WERI-Rb-1 (cell line): ENCODE results near the gene AMBRA1.
A peak's percentile ranks its signal among the peaks of the same experiment; 100 is the strongest.
"Not testable (repeated sequence)": the region's sequence is repeated elsewhere in the genome, so short reads cannot be mapped to it uniquely, and the experiment has no call there.

Source experiments
- DNase-seq: peaks from one replicate; pipeline ENCODE4 v3.0.0-alpha.2; 2020
- H3K27ac ChIP-seq: fragments of 250-450 bp; sonication (Bioruptor Pico); 2 replicates; pipeline ENCODE4 v1.5.1; 2020; ENCODE audit warnings: mild to moderate bottlenecking, moderate library complexity
- H3K27me3 ChIP-seq: fragments of 250-450 bp; sonication (Bioruptor Pico); 2 replicates; pipeline ENCODE4 v1.5.1; 2021; ENCODE audit warnings: mild to moderate bottlenecking, low read depth, moderate library complexity; ENCODE audit not compliant: insufficient read depth, severe bottlenecking
- H3K36me3 ChIP-seq: fragments of 250-450 bp; sonication (Bioruptor Pico); 2 replicates; pipeline ENCODE4 v1.5.1; 2020; ENCODE audit warnings: mild to moderate bottlenecking, moderate library complexity
- H3K4me3 ChIP-seq: 2 replicates; pipeline ENCODE4 v1.5.1; 2011; ENCODE audit warnings: low read depth, mild to moderate bottlenecking, control low read depth, low read length
- H3K9me3 ChIP-seq: fragments of 250-450 bp; sonication (Bioruptor Pico); 2 replicates; pipeline ENCODE4 v1.5.1; 2021; ENCODE audit warnings: mild to moderate bottlenecking, moderate library complexity; ENCODE audit not compliant: severe bottlenecking
- TF ChIP-seq, protein P1 (sequence below): IDR thresholded peaks from 2 replicates; pipeline ENCODE4 v1.5.1; 2011; ENCODE audit warnings: low read depth, mild to moderate bottlenecking, control low read depth, inconsistent platforms, low read length

The AMBRA1 gene

DNA sequence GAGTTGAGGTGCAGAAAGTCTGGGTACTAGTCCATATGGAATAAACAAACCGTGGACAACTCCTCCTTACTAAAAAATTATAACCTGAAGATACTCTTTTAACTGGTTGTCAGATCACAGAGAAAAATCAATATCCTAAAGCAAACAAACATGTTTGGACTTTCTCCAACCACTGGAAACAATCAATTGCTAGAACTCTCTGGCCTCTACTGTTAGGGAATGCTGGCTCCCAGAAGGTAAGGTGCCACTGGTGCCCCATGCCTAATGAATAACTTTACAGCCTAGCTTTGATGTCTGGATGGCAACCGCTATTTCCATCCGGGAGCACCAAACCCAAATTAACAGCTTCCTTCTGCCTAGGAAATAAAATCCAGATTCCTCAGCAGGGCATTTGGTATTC, 74.5 kb downstream of the AMBRA1 start:
- Histone ChIP-seq H3K4me3 (no peak overlapping the region), H3K9me3 (no peaks in the 10 kb centered on the region), H3K27ac (no peak overlapping the region), H3K36me3 (no peaks in the 10 kb centered on the region; the same call in 1 of the 2 replicates), H3K27me3 (no peaks in the 10 kb centered on the region)
- no peak for DNase-seq
- TF ChIP-seq, protein P1, sequence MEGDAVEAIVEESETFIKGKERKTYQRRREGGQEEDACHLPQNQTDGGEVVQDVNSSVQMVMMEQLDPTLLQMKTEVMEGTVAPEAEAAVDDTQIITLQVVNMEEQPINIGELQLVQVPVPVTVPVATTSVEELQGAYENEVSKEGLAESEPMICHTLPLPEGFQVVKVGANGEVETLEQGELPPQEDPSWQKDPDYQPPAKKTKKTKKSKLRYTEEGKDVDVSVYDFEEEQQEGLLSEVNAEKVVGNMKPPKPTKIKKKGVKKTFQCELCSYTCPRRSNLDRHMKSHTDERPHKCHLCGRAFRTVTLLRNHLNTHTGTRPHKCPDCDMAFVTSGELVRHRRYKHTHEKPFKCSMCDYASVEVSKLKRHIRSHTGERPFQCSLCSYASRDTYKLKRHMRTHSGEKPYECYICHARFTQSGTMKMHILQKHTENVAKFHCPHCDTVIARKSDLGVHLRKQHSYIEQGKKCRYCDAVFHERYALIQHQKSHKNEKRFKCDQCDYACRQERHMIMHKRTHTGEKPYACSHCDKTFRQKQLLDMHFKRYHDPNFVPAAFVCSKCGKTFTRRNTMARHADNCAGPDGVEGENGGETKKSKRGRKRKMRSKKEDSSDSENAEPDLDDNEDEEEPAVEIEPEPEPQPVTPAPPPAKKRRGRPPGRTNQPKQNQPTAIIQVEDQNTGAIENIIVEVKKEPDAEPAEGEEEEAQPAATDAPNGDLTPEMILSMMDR, result no peak

DNA sequence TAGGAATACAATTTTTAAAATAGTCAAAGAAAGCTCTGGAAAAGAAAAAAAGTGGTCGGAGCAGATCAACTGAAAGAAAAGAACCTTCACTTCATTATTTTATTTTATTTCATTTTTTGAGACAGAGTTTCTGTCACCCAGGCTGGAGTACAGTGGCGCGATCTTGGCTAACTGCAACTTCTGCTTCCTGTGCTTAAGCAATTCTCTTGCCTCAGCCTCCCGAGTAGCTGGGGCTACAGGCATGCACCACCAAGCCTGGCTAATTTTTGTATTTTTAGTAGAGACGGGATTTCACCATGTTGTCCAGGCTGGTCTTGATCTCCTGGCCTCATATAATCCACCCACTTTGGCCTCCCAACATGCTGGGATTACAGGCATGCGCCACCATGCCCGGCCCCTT, 74.9 kb downstream of the AMBRA1 start:
- H3K27ac ChIP-seq, H3K9me3 ChIP-seq, DNase-seq, H3K4me3 ChIP-seq, H3K27me3 ChIP-seq, H3K36me3 ChIP-seq: not testable (repeated sequence)

DNA sequence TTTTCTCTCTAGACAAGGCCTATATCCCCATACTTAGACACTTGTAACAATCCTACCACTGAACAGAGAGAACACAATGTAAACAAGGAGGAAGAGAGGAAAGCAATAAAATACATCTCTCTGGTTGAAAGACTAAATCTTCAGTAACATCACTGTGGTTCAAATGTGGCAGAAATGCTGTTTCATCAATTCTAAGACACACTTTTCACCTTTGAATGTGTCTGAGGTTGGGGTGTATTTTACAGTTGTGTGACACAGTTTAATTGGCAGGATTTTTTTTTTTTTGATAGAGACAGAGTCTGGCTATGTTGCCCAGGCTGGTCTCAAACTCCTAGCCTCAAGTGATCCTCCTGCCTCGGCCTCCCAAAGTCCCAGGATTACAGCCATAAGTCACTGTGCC, 79.5 kb downstream of the AMBRA1 start:
- Histone ChIP-seq H3K27ac (peak overlapping the region; percentile 29; the same call in 1 of the 2 replicates), H3K27me3 (no peaks in the 10 kb centered on the region), H3K9me3 (no peaks in the 10 kb centered on the region), H3K4me3 (no peak overlapping the region), H3K36me3 (peaks cover 5% of the 10 kb centered on the region; the same call in 1 of the 2 replicates)
- TF ChIP-seq, protein P1, result no peak
- no peak for DNase-seq

DNA sequence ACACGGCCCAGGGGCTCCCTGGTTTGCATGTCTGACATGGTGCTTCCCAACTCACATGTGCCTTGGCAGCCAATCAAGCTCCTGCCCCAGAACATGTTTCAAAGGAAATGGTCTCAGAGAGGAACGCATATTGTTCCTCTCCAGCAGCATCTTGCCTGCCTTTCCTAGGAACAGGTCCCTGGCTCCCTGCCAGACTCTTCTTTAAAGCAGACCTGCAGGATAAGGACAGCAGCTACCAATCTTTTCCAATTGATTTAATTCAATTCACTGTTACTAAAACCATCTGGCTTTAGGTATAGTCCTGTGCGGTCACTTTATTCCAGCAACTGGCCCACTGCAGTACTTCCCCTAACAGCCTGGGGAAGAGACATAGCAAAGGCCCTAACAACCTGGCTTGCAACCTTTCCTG, 79.9 kb downstream of the AMBRA1 start:
- TF ChIP-seq, protein P1, result no peak
- Histone ChIP-seq H3K4me3 (no peak overlapping the region), H3K9me3 (no peaks in the 10 kb centered on the region), H3K27ac (peak overlapping the region; percentile 29; the same call in 1 of the 2 replicates), H3K27me3 (no peaks in the 10 kb centered on the region), H3K36me3 (peaks cover 5% of the 10 kb centered on the region; the same call in 1 of the 2 replicates)
- peak; percentile 43 for DNase-seq

DNA sequence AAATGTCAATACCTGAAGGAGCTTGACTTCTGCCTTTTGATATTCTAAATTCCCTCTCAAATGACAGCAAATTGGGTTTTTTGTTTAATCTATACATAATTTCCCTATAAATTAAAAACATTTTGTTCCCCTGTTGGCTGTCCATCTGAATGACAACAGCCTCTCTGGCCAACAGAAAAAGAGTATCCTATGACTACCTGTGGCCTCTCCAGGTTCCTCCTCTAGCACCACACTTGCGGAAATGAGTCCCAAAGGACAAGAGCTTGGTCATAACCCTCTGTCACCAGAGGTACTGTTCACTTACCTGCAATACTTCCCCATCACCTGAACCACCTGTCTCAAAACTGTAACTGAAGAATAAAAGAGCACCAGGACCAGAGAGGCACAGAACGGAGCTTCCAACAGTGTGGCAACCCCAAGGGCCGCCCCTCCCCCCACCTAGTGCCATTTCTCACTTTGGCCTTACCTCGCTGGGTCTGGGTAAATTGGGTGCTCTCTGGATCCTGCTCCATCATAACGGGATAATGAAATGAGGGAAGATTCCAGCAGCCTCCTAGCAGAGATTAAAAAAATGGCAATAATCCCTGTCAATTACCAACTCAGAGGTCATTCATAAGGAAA, 81.5 kb downstream of the AMBRA1 start:
- no peak overlapping the region for H3K4me3 ChIP-seq
- DNase-seq, result no peak
- no peak overlapping the region for H3K27ac ChIP-seq
- no peaks in the 10 kb centered on the region for H3K27me3 ChIP-seq
- TF ChIP-seq, protein P1, result no peak
- no peaks in the 10 kb centered on the region for H3K9me3 ChIP-seq
- peaks cover 11% of the 10 kb centered on the region for H3K36me3 ChIP-seq

DNA sequence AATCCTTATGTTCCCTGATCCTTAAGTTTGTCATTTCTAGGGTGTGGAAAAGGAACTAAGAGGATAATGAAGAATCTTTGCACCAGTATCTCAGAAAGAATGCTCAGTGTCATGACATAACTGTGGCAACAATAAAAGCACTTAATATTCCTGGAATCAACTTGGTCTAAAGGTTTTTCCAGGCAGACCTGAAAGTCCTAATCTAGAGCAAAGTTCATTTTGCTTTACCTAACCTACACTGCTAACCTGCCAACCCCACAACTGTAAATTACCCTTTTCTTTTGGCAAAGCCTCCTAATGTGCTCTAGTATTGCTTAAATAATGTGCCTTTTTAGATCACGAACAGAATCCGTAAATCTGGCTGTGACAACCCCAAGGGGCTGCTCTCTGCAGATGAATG, 82.5 kb downstream of the AMBRA1 start:
- DNase-seq, result no peak
- Histone ChIP-seq H3K9me3 (no peaks in the 10 kb centered on the region), H3K4me3 (no peak overlapping the region), H3K27me3 (no peaks in the 10 kb centered on the region), H3K27ac (no peak overlapping the region), H3K36me3 (peaks cover 13% of the 10 kb centered on the region)
- TF ChIP-seq, protein P1, result no peak
